HepG2 (cell line): ENCODE results near the gene SCFD1. TPM values are rescaled to one million over a fixed set of nuclear protein-coding genes. Genes with fewer than 3 reads are reported as not detected.

ENCODE experiments used
- ATAC-seq: fragments of 200-7000 bp; cut with Tn5 transposase; 3 replicates; pipeline ENCODE4 v1.9.1; 2020; ENCODE audit warnings: mild to moderate bottlenecking, moderate library complexity
- BruUV-seq: library from RNA; stranded (reverse); fragments of 400-500 nt; replicated peaks from 2 replicates; lab custom pipeline; 2021; lab: Mats Ljungman, UMichigan
- CTCF ChIA-PET: fragments of 300-600 bp; formaldehyde crosslinking; extraction: SDS; loops from one replicate; lab custom pipeline; 2021; ENCODE audit warnings: low total read pairs, inconsistent platforms, low intra/inter-chr PET ratio; lab: Yijun Ruan, JAX
- POLR2A ChIA-PET: fragments of 350-600 bp; sonication (Branson Sonifier 250); formaldehyde crosslinking; loops from one replicate; lab custom pipeline; 2020; ENCODE audit warnings: antibody characterized with exemption, inconsistent platforms; lab: Yijun Ruan, JAX
- DNase-seq: peaks from one replicate; pipeline ENCODE4 v3.0.0-alpha.2; 2015; ENCODE audit warnings: low spot score
- FAIRE-seq: peaks from 3 replicates; lab custom pipeline; 2011; peaks lifted over from hg19 to GRCh38; lab: Jason Lieb, UNC
- H2AFZ ChIP-seq: one replicate; pipeline ENCODE4 v1.6.1; 2011; ENCODE audit warnings: low read length, inconsistent platforms
- H3K27ac ChIP-seq: fragments of 300-600 bp; 3 replicates; pipeline ENCODE4 v1.8.0; 2011; ENCODE audit warnings: mixed run types, mild to moderate bottlenecking, mixed read lengths, low read length, inconsistent platforms; ENCODE audit not compliant: insufficient read depth; ENCODE audit errors: extremely low read length
- H3K27me3 ChIP-seq, 2 experiments: fragments of 200-600 bp in 1 of 2; 2 replicates in 1 of 2; 3 replicates in 1 of 2; pipeline versions ENCODE4 v1.6.0 to v1.8.0; 2011; ENCODE audit warnings: low read length in 2 of 2, mild to moderate bottlenecking in 2 of 2, moderate library complexity in 2 of 2, inconsistent platforms in 1 of 2; ENCODE audit not compliant: insufficient read depth in 2 of 2, control insufficient read depth in 1 of 2
- H3K36me3 ChIP-seq, 2 experiments: fragments of 200-600 bp in 1 of 2; replicated peaks in 1 of 2; 2 replicates in 1 of 2; 3 replicates in 1 of 2; pipeline versions ENCODE4 v1.5.1 to v1.8.0; 2011; ENCODE audit warnings: low read length in 2 of 2, inconsistent platforms in 1 of 2; ENCODE audit not compliant: insufficient read depth in 2 of 2, control insufficient read depth in 1 of 2
- H3K4me1 ChIP-seq: 2 replicates; pipeline ENCODE4 v1.5.1; 2012; ENCODE audit warnings: low read length, inconsistent platforms; ENCODE audit not compliant: insufficient read depth
- H3K4me2 ChIP-seq: 2 replicates; pipeline ENCODE4 v1.6.0; 2011; ENCODE audit warnings: low read depth, low read length, inconsistent platforms
- H3K4me3 ChIP-seq, 3 experiments: fragments of 200-600 bp in 1 of 3; sonication (generic), shearing (Covaris generic) in 1 of 3; replicated peaks in 1 of 3; 2 replicates each; pipeline ENCODE4 v1.5.1; 2011 to 2016; ENCODE audit warnings: low read length in 3 of 3, inconsistent platforms in 2 of 3, low read depth in 2 of 3, mild to moderate bottlenecking in 2 of 3, control low read depth in 1 of 3, mixed read lengths in 1 of 3; ENCODE audit not compliant: insufficient read depth in 1 of 3
- H3K79me2 ChIP-seq: one replicate; pipeline ENCODE4 v1.6.1; 2011; ENCODE audit warnings: low read length, inconsistent platforms; ENCODE audit not compliant: insufficient read depth
- H3K9ac ChIP-seq: 2 replicates; pipeline ENCODE4 v1.6.0; 2011; ENCODE audit warnings: mild to moderate bottlenecking, low read depth, low read length, inconsistent platforms; ENCODE audit not compliant: insufficient read depth
- H3K9me3 ChIP-seq: 2 replicates; pipeline ENCODE4 v1.5.1; 2012; ENCODE audit warnings: mild to moderate bottlenecking, low read length
- H4K20me1 ChIP-seq: 2 replicates; pipeline ENCODE4 v1.6.0; 2011; ENCODE audit warnings: inconsistent platforms, mild to moderate bottlenecking, low read length, moderate library complexity; ENCODE audit not compliant: insufficient read depth
- CBX2 ChIP-seq, 2 experiments: fragments of 200-600 bp in 1 of 2; sonication (generic); formaldehyde crosslinking in 1 of 2; IDR thresholded peaks; 2 replicates each; pipeline versions ENCODE4 v1.7.0 to v1.8.1; 2018 to 2022; ENCODE audit warnings: low read depth in 2 of 2, low read length in 1 of 2, mild to moderate bottlenecking in 1 of 2, missing genetic modification reagents in 1 of 2
- DNMT3B ChIP-seq: conservative IDR thresholded peaks from 2 replicates; pipeline ENCODE4 v1.6.1; 2016; ENCODE audit warnings: missing biosample characterization, control low read depth
- MEIS1 ChIP-seq: sonication (generic); formaldehyde crosslinking; IDR thresholded peaks from 2 replicates; pipeline ENCODE4 v1.9.0; 2021; ENCODE audit warnings: mild to moderate bottlenecking, missing genetic modification reagents, moderate library complexity, borderline replicate concordance
- MXD4 ChIP-seq: IDR thresholded peaks from 2 replicates; pipeline ENCODE4 v1.6.1; 2016; ENCODE audit warnings: mild to moderate bottlenecking, missing biosample characterization, missing genetic modification reagents
- NFYB ChIP-seq: sonication (generic); formaldehyde crosslinking; IDR thresholded peaks from 2 replicates; pipeline ENCODE4 v1.4.0; 2020; ENCODE audit warnings: missing genetic modification reagents
- SRSF1 ChIP-seq: fragments of 200-400 bp; formaldehyde crosslinking; optimal IDR thresholded peaks from 2 replicates; pipeline ENCODE3; 2017; ENCODE audit warnings: mild to moderate bottlenecking, low read depth, low read length, moderate library complexity
- TBX2 ChIP-seq: sonication (generic); formaldehyde crosslinking; IDR thresholded peaks from 2 replicates; pipeline ENCODE4 v1.5.0; 2020; ENCODE audit warnings: missing genetic modification reagents, mild to moderate bottlenecking, borderline replicate concordance
- ZNF253 ChIP-seq: sonication (generic); formaldehyde crosslinking; IDR thresholded peaks from 2 replicates; pipeline ENCODE4 v1.8.0; 2022; ENCODE audit warnings: mild to moderate bottlenecking, missing genetic modification reagents, borderline replicate concordance
- ZNF326 ChIP-seq: sonication (generic); formaldehyde crosslinking; IDR thresholded peaks from 2 replicates; pipeline ENCODE4 v1.4.0; 2020; ENCODE audit warnings: missing genetic modification reagents, borderline replicate concordance
- WGBS: methylation state at CpG from one replicate; pipeline ENCODE4 v1.1.6; 2017; ENCODE audit warnings: low lambda C conversion rate; 5-methylcytosine and 5-hydroxymethylcytosine counted together
- in situ Hi-C: cut with HindIII; loops from 2 replicates; pipeline ENCODE4 v1.10.0; 2017; ENCODE audit warnings: low pct_unique_long_range_greater_than_20kb; ENCODE audit not compliant: extremely low pct_ligation_motif_present
- intact Hi-C: fragments of 100-400 bp; cut with micrococcal nuclease; formaldehyde crosslinking; loops from one replicate; pipeline ENCODE4 v1.10.0; 2022; ENCODE audit not compliant: unreplicated experiment
- polyA plus RNA-seq, 8 experiments: library from polyadenylated mRNA; depleted of rRNA in 3 of 8; stranded (reverse) in 7 of 8; unstranded in 1 of 8; fragments of >200 nt; fragmentation: Illumina TruSeq in 4 of 8; extraction: Trizol in 4 of 8; gene quantifications; 2 replicates each; pipeline versions ENCODE4 v1.2.1 to v1.2.3, GENCODE V29; 2011 to 2016; ENCODE audit warnings: low read depth in 4 of 8, missing spikeins in 1 of 8, mixed read lengths in 1 of 8; ENCODE audit not compliant: insufficient read depth in 1 of 8
- total RNA-seq, 5 experiments: library from RNA; depleted of rRNA; stranded (reverse); fragments of >200 nt; fragmentation: Illumina TruSeq; extraction: Trizol; gene quantifications; 2 replicates each; pipeline ENCODE4 v1.2.3, GENCODE V29; 2016; ENCODE audit warnings: low read depth in 1 of 5
- TF ChIP-seq, protein P1 (sequence below): sonication (generic); formaldehyde crosslinking; IDR thresholded peaks from 2 replicates; pipeline ENCODE4 v1.8.1; 2023; ENCODE audit warnings: mild to moderate bottlenecking, missing genetic modification reagents, borderline replicate concordance
- TF ChIP-seq, protein P2 (sequence below): sonication (generic); formaldehyde crosslinking; IDR thresholded peaks from 2 replicates; pipeline ENCODE4 v1.4.0; 2020; ENCODE audit warnings: missing genetic modification reagents
- TF ChIP-seq, protein P3 (sequence below), 2 experiments: sonication (generic) in 1 of 2; formaldehyde crosslinking in 1 of 2; IDR thresholded peaks; 2 replicates each; pipeline versions ENCODE4 v1.5.1 to v1.6.1; 2011 to 2020; ENCODE audit warnings: borderline replicate concordance in 1 of 2, low read depth in 1 of 2, low read length in 1 of 2, mild to moderate bottlenecking in 1 of 2, missing genetic modification reagents in 1 of 2, moderate library complexity in 1 of 2
- TF ChIP-seq, protein P4 (sequence below): IDR thresholded peaks from 2 replicates; pipeline ENCODE4 v1.6.1; 2018; ENCODE audit warnings: missing genetic modification reagents
- TF ChIP-seq, protein P5 (sequence below): IDR thresholded peaks from 2 replicates; pipeline ENCODE4 v1.6.1; 2012; ENCODE audit warnings: inconsistent platforms

SCFD1 gene
- total and polyA plus RNA-seq, 2 of the 13 experiments (the other 11 are each of a cell fraction or from before 2014, with no cell fraction given), result 235 to 256 TPM

DNA sequence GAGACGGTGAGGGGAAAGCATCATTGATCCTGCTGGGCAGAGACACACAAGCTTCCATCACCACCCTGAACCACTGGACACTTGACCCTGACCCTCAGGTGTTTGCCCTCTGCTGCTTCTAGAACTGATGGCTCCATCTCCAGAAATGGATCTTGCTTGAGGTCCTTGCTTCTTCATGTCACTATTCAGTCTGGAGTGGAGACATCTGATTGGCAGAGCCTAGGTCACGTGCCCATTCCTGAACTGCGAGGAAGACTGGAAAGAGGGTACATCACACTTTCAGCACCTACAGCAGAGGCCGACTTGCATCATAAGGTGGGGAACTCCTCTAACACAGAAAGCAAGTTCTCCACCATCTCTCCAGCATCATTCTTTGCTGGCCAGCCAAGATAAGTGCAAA, 145.5 kb downstream of the SCFD1 start (continued):
- TF ChIP-seq, protein P1, sequence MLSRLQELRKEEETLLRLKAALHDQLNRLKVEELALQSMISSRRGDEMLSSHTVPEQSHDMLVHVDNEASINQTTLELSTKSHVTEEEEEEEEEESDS (CRISPR knock-in tag), result no peak
- TF ChIP-seq, protein P2, sequence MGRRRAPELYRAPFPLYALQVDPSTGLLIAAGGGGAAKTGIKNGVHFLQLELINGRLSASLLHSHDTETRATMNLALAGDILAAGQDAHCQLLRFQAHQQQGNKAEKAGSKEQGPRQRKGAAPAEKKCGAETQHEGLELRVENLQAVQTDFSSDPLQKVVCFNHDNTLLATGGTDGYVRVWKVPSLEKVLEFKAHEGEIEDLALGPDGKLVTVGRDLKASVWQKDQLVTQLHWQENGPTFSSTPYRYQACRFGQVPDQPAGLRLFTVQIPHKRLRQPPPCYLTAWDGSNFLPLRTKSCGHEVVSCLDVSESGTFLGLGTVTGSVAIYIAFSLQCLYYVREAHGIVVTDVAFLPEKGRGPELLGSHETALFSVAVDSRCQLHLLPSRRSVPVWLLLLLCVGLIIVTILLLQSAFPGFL (CRISPR knock-in tag), result no peak
- TF ChIP-seq, protein P3, sequence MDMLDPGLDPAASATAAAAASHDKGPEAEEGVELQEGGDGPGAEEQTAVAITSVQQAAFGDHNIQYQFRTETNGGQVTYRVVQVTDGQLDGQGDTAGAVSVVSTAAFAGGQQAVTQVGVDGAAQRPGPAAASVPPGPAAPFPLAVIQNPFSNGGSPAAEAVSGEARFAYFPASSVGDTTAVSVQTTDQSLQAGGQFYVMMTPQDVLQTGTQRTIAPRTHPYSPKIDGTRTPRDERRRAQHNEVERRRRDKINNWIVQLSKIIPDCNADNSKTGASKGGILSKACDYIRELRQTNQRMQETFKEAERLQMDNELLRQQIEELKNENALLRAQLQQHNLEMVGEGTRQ (IDR thresholded peaks at IDR 0.05; ENCODE audit: low read depth, low read length), result peak; percentile 79
- TF ChIP-seq, protein P3 (CRISPR knock-in tag; IDR thresholded peaks at IDR 0.05; ENCODE audit: borderline replicate concordance), result peak; percentile 27; the same call in 1 of the 2 replicates
- TF ChIP-seq, protein P4, sequence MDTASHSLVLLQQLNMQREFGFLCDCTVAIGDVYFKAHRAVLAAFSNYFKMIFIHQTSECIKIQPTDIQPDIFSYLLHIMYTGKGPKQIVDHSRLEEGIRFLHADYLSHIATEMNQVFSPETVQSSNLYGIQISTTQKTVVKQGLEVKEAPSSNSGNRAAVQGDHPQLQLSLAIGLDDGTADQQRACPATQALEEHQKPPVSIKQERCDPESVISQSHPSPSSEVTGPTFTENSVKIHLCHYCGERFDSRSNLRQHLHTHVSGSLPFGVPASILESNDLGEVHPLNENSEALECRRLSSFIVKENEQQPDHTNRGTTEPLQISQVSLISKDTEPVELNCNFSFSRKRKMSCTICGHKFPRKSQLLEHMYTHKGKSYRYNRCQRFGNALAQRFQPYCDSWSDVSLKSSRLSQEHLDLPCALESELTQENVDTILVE, result no peak
- peak; percentile 19; the same call in 1 of the 2 replicates for TF ChIP-seq NFYB (CRISPR knock-in tag)

DNA sequence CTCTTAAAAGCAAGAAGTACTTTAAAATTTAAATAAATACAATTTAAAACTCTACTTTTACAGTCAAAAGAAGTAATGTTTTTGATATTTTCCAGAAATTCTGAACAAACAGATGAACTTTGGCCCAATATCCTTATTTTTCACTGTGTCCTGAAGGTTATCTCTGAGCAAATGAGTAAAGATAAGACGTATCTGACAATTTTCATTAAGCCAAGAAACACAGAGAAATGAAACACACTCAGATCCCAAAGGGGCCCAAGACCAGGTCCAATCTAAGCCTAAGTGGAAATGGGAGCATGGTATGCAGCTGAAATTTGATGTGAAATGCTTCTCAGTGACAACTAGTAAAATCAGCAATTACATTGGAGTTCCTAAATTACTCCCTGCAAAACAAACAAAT, 146.7 kb downstream of the SCFD1 start:
- Histone ChIP-seq H3K27ac (no peak overlapping the region), H3K4me3 (no peak overlapping the region), H2AFZ (no peak overlapping the region), H3K36me3 (no peaks in the 10 kb centered on the region), H3K4me2 (no peak overlapping the region), H3K9me3 (peaks cover 7% of the 10 kb centered on the region), H3K9ac (no peak overlapping the region), H4K20me1 (no peaks in the 10 kb centered on the region), H3K27me3 (peaks cover 0 to 29% of the 10 kb centered on the region in 2 experiments; a peak in 4 of 5 replicates), H3K79me2 (no peaks in the 10 kb centered on the region), H3K4me1 (no peaks in the 10 kb centered on the region)
- CTCF ChIA-PET, result no interaction called here
- POLR2A ChIA-PET, result no interaction called here
- in situ Hi-C loops, result no loop called here
- BruUV-seq, result no TSS peak
- intact Hi-C loops, result no loop called here
- DNase-seq, result no peak
- FAIRE-seq, result no peak
- WGBS, result 9% methylated on average over 1 of the region's 1 CpG
- no peak for ATAC-seq
- TF ChIP-seq SRSF1 (no peak), MEIS1 (CRISPR knock-in tag) (no peak), MXD4 (no peak), TBX2 (CRISPR knock-in tag) (no peak), CBX2 (IDR thresholded peaks at IDR 0.05; ENCODE audit: low read depth, low read length) (no peak), CBX2 (CRISPR knock-in tag; IDR thresholded peaks at IDR 0.05; ENCODE audit: low read depth) (no peak), ZNF253 (CRISPR knock-in tag) (no peak), ZNF326 (CRISPR knock-in tag) (no peak), DNMT3B (CRISPR knock-in tag) (no peak)
- TF ChIP-seq, protein P5, sequence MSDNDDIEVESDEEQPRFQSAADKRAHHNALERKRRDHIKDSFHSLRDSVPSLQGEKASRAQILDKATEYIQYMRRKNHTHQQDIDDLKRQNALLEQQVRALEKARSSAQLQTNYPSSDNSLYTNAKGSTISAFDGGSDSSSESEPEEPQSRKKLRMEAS, result no peak
